Fibroblast of lung (primary cell): ENCODE results near the gene TSHZ2. TPM values are rescaled to one million over a fixed set of nuclear protein-coding genes. Genes with fewer than 3 reads are reported as not detected.

Source experiments
- DNase-seq, 2 donors: peaks; one replicate each; pipeline versions ENCODE4 v3.0.0 to v3.0.0-alpha.2; 2010; ENCODE audit warnings: low read depth in 2 of 2
- H2AFZ ChIP-seq: 2 replicates; pipeline ENCODE4 v1.5.1; 2012; ENCODE audit warnings: low read length, control low read depth, inconsistent platforms
- H3K27ac ChIP-seq: 2 replicates; pipeline ENCODE4 v1.5.1; 2011; ENCODE audit warnings: low read length, control low read depth; ENCODE audit not compliant: insufficient read depth
- H3K27me3 ChIP-seq: 2 replicates; pipeline ENCODE4 v1.5.1; 2011; ENCODE audit warnings: mild to moderate bottlenecking, low read length; ENCODE audit not compliant: control insufficient read depth, insufficient read depth
- H3K36me3 ChIP-seq: 2 replicates; pipeline ENCODE4 v1.5.1; 2011; ENCODE audit warnings: low read length; ENCODE audit not compliant: control insufficient read depth, insufficient read depth
- H3K4me1 ChIP-seq: 2 replicates; pipeline ENCODE4 v1.5.1; 2011; ENCODE audit warnings: low read length; ENCODE audit not compliant: control insufficient read depth, insufficient read depth; ENCODE audit errors: extremely low read depth
- H3K4me2 ChIP-seq: 2 replicates; pipeline ENCODE4 v1.5.1; 2011; ENCODE audit warnings: low read length, control low read depth; ENCODE audit not compliant: insufficient read depth; ENCODE audit errors: extremely low read depth
- H3K4me3 ChIP-seq, 4 experiments: fragments of 200-600 bp in 1 of 4; sonication (generic) in 1 of 4; replicated peaks in 1 of 4; 2 replicates each; pipeline ENCODE4 v1.5.1; 2011 to 2016; ENCODE audit warnings: low read length in 4 of 4, low read depth in 3 of 4, mild to moderate bottlenecking in 3 of 4, control low read depth in 2 of 4, inconsistent platforms in 1 of 4, mixed read lengths in 1 of 4; ENCODE audit not compliant: insufficient read depth in 1 of 4; ENCODE audit errors: control extremely low read depth in 1 of 4
- H3K79me2 ChIP-seq: 2 replicates; pipeline ENCODE4 v1.5.1; 2012; ENCODE audit warnings: mild to moderate bottlenecking, low read length, inconsistent platforms; ENCODE audit not compliant: control insufficient read depth, insufficient read depth
- H3K9ac ChIP-seq: 2 replicates; pipeline ENCODE4 v1.5.1; 2011; ENCODE audit warnings: mild to moderate bottlenecking, low read length, control low read depth; ENCODE audit not compliant: insufficient read depth
- H3K9me3 ChIP-seq: 2 replicates; pipeline ENCODE4 v1.5.1; 2012; ENCODE audit warnings: low read depth, low read length; ENCODE audit not compliant: control insufficient read depth, insufficient read depth
- H4K20me1 ChIP-seq: 2 replicates; pipeline ENCODE4 v1.5.1; 2011; ENCODE audit warnings: low read length; ENCODE audit not compliant: control insufficient read depth, insufficient read depth; ENCODE audit errors: extremely low read depth
- CTCF ChIP-seq, 2 donors: IDR thresholded peaks in 1 of 2; conservative IDR thresholded peaks in 1 of 2; 1 replicate in 1 of 2; 2 replicates in 1 of 2; pipeline ENCODE4 v1.5.1; 2011 to 2012; ENCODE audit warnings: low read length in 2 of 2, control low read depth in 1 of 2, inconsistent platforms in 1 of 2, low read depth in 1 of 2, mild to moderate bottlenecking in 1 of 2
- EZH2 ChIP-seq: IDR thresholded peaks from 2 replicates; pipeline ENCODE4 v1.5.1; 2012; ENCODE audit warnings: low read length, control low read depth, mild to moderate bottlenecking; ENCODE audit errors: missing control alignments
- polyA plus RNA-seq, 2 donors: library from polyadenylated mRNA; depleted of rRNA in 1 of 2; stranded (reverse) in 1 of 2; unstranded in 1 of 2; fragments of >200 nt; gene quantifications; 2 replicates each; pipeline ENCODE4 v1.2.1, GENCODE V29; 2011 to 2012; ENCODE audit warnings: missing spikeins in 1 of 2
- total RNA-seq: library from RNA; depleted of rRNA; stranded (reverse); fragments of >200 nt; gene quantifications from 2 replicates; pipeline ENCODE4 v1.2.1, GENCODE V29; 2014

The TSHZ2 gene
- total and polyA plus RNA-seq, 2 donors (not counting 1 experiment from before 2014, with no cell fraction given): 0.15 to 2.6 TPM

DNA sequence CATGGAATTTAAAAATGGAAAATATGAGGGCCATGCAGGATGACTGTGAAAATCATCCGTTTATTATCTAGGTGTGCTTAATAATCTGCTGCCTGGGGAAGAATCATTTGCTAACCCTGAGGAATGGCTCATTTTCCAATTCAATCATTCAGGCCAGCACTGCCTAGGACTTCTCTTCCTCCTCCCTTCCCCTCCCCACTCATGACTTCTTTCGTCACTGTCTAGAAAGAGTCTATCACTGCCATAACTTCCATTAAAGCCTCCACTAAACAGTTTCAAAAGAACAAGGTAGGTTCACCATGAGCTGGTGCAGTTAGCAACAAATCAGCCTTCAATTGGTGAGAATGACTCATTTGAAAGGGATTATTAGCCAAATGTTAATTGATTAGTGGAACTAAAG is 43.9 kb downstream of the TSHZ2 start:
- no peak overlapping the region for H3K4me3 ChIP-seq
- no peaks in the 10 kb centered on the region for H4K20me1 ChIP-seq
- H2AFZ ChIP-seq: no peak overlapping the region
- H3K27me3 ChIP-seq: no peaks in the 10 kb centered on the region
- H3K9me3 ChIP-seq: no peaks in the 10 kb centered on the region
- H3K4me1 ChIP-seq: no peaks in the 10 kb centered on the region
- DNase-seq: no peak
- no peak overlapping the region for H3K4me2 ChIP-seq
- TF ChIP-seq CTCF (conservative IDR thresholded peaks at IDR 0.05 in 1 of 2, IDR thresholded peaks at IDR 0.05 in 1 of 2; ENCODE audit: low read depth in 1 of 2, low read length in 2 of 2): no peak
- TF ChIP-seq EZH2: no peak
- H3K79me2 ChIP-seq: no peaks in the 10 kb centered on the region
- H3K36me3 ChIP-seq: no peaks in the 10 kb centered on the region
- no peak overlapping the region for H3K9ac ChIP-seq
- no peak overlapping the region for H3K27ac ChIP-seq

DNA sequence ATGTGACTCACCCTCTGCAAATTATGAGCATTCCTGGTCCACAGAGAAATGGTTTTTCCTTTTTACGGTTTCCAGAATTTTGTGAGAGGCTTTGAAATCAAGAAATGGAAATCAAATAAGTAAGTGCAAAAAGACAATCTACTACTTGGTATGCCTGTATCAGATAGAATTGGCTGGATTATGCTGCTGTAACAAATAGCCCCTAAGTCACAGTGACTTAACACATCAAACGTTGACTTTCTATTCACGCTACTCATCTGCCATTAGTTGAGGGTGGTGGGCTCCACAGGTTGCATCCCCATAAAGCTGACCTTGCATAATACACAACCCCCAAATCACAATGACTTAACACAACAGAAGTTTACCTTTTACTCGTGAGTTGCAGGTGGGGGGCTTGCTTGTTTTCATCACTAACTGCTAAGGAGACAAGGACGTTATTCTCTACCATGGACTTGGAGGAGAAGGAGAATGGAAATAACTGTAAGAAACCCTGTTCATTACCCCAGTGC is 44.4 kb downstream of the TSHZ2 start:
- Histone ChIP-seq H3K27me3 (no peaks in the 10 kb centered on the region), H3K9ac (no peak overlapping the region), H3K27ac (no peak overlapping the region), H3K4me2 (no peak overlapping the region), H3K4me1 (no peaks in the 10 kb centered on the region), H3K9me3 (no peaks in the 10 kb centered on the region), H3K36me3 (no peaks in the 10 kb centered on the region), H2AFZ (no peak overlapping the region), H4K20me1 (no peaks in the 10 kb centered on the region), H3K79me2 (no peaks in the 10 kb centered on the region), H3K4me3 (no peak overlapping the region)
- no peak for TF ChIP-seq EZH2
- TF ChIP-seq CTCF (conservative IDR thresholded peaks at IDR 0.05 in 1 of 2, IDR thresholded peaks at IDR 0.05 in 1 of 2; ENCODE audit: low read depth in 1 of 2, low read length in 2 of 2): no peak
- no peak for DNase-seq

- Histone ChIP-seq H3K79me2 (no peaks in the 10 kb centered on the region), H4K20me1 (no peaks in the 10 kb centered on the region), H3K4me2 (no peak overlapping the region), H3K9me3 (no peaks in the 10 kb centered on the region), H3K27ac (no peak overlapping the region), H3K4me1 (no peaks in the 10 kb centered on the region), H3K9ac (no peak overlapping the region), H3K4me3 (no peak overlapping the region), H3K36me3 (no peaks in the 10 kb centered on the region), H2AFZ (no peak overlapping the region), H3K27me3 (no peaks in the 10 kb centered on the region)
- no peak for DNase-seq
- no peak for TF ChIP-seq CTCF (conservative IDR thresholded peaks at IDR 0.05 in 1 of 2, IDR thresholded peaks at IDR 0.05 in 1 of 2; ENCODE audit: low read depth in 1 of 2, low read length in 2 of 2)
- no peak for TF ChIP-seq EZH2
Observed at GRCh38 chr20:53017206-53017605, 45.0 kb downstream of the TSHZ2 start.
